Activated CD4-positive, alpha-beta T cell treated with anti-CD3 and anti-CD28 coated beads, Interleukin-2, amount 50 U/mL, for 1 hour (primary cell): ENCODE measurements around the gene MED19.
A peak's percentile ranks its signal among the peaks of the same experiment; 100 is the strongest.
"Not testable (repeated sequence)": the region's sequence is repeated elsewhere in the genome, so short reads cannot be mapped to it uniquely, and the experiment has no call there.

Experiments
- DNase-seq: peaks from one replicate; pipeline ENCODE4 v3.0.0-alpha.2; 2020

MED19 gene

DNA sequence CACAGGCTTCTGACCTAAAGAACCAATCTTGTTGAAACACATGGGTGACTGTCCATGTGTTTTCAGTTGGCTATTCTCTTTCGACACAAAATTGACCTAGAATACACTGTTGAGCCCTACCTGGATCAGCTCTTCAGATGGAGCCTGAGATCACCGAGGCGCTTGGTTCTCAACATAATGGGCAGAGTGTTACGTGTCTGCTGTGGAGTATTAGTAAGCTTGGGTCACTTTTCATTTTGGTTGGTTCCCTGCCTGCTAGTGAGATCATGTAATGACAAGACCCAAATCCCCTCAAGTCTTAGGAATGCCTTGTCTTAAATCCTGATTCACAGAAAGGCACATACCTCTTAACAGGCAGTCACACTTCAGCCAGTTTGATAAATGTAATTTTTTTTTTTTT is 8.7 kb downstream of the MED19 start:
- no peak for DNase-seq

- DNase-seq, result no peak
Observed at GRCh38 chr11:57700425-57700824, 11.6 kb downstream of the MED19 start.

DNA sequence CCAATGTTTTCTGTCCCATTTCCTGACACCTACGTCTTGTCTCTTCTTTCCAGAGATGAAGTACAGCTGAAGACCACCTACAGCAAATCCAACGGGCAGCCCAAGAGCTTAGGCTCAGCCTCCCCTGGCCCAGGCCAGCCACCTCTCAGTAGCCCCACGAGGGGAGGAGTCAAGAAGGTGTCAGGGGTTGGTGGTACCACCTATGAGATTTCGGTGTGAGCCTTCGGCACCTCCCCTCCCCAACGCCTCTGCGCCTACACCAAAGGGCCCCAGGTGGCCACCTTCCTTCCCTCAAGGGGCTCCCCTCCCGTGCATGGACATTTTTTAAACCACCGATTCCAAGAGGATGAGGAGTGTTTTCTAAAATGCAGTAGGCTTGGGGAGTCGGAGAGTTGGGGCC is 12.2 kb downstream of the MED19 start:
- DNase-seq, result no peak

GRCh38 chr11:57698843-57699365 is 13.1 kb downstream of the MED19 start:
- no peak for DNase-seq

- not testable (repeated sequence) for DNase-seq
Observed at GRCh38 chr11:57690474-57690873, 21.5 kb downstream of the MED19 start.

DNA sequence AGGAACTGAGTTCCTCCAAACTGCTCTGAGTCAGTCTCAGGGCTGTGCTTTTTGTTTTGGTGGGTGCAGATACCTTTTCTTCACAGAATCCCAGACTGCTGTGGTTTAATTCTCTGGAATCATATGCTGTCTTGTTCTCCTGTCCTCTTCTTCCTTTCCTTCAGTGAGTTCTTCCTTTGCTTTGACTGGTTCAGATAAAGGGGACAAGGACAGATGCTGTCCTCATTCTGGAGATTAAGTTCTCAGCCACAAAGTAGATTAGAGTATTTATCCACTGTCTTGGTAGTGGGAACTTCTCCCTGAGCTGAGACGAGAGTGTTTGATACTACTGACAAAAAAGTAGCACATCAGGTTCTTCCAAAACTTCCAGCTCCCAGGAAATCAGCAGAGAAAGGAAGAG is 30.8 kb downstream of the MED19 start:
- DNase-seq, result no peak

DNA sequence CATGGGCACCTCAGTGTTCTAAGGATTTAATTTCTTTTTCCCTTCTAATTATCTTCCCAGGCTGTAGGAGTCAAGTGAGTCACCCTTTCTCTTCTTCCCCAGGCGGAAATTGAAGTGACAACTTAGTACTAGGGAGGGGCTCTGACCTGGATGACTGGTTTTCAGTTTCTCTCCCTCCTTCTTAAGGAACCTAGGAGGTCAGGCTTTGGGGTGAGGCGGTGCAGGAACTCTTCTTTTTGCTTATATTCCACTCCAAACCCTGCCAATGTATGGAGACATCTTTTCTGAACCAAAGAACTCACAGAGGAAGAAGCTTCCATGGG is 31.5 kb downstream of the MED19 start:
- DNase-seq, result no peak

GRCh38 chr11:57679396-57679795 is 32.6 kb downstream of the MED19 start:
- no peak for DNase-seq

DNA sequence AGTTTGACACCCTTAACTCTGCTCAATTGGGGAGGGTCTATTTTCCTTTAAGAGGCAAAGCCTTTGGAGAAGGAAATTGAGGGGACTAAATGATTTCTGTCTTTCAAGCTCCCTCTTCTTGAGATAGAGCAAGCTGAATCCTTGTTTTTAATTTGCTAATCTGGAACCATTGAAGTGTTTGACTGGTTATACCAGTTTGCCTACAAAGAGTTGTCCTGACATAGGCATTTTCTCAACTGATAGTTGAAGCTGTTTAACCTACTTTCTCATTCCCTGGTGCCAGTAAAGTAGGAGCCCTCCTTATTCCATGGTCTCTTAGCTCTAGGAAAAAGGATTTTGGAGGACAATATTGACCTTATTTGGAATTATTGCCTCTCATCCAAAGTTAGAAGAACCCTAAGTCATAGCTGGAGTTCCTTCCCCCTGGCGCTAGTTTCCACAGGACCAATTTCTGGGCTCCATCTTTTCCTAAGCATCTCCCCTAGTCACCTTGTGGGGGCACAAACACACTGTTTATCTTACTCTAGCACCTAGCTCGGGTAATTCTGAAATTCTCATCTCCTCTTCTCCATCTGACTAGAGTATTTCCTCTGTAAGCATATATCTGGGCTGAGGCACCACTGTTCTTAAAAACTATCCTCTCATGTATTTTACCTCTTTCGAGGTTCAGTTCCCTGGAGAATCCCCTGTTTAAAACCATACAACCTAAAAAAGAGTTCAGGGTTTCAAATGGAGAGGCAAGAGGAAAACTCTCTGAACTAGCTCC is 36.7 kb downstream of the MED19 start:
- no peak for DNase-seq

GRCh38 chr11:57674251-57674650 is 37.8 kb downstream of the MED19 start:
- no peak for DNase-seq

DNA sequence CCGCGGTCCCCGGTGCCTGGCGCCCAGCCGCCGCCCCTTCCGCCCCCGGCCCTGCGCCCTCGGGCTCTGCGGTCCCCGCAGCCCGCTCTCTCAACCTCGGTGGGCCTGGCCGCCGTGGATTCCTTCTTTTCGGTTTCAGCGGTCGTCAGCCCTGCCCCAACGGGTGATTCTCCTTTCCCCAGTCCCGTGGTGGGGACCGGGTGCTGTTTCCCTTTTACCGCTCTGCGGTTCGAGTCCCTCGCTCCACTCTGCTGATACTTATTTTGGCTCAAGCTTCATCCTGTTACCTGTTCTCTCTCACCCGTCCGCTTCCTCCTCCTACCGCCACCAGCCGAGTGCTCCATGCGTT is 43.6 kb downstream of the MED19 start:
- peak; percentile 26 for DNase-seq

- DNase-seq, result peak; percentile 99
Observed at GRCh38 chr11:57667736-57668433, 44.1 kb downstream of the MED19 start, which contains the start of gene ZDHHC5. TSS of gene ZDHHC5 (plus strand) at chr11:57668114. CDS start at chr11:57673091, 4,977 bp downstream.

- DNase-seq, result peak; percentile 88
Observed at GRCh38 chr11:57667117-57667735, 44.8 kb downstream of the MED19 start.

DNA sequence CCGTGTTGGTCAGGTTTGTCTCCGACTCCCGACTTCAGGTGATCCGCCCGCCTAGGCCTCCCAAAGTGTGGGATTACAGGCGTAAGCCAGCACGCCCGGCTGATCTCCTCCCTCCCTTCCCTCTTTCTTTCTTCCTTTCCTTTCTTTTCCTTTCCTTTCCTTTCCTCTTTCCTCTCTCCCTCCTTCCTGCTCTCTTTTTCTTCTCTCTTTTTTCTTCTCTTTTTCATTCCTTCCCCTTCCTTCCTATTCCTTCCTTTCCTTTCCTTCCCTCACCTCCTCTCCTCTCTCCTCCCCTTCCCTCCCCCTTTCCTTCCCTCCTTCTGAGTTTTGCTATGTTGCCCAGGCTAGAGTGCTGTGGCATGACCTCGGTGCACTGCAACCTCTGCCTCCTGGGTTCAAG is 48.0 kb downstream of the MED19 start:
- DNase-seq, result no peak

GRCh38 chr11:57662893-57663292 is 49.1 kb downstream of the MED19 start:
- no peak for DNase-seq

DNA sequence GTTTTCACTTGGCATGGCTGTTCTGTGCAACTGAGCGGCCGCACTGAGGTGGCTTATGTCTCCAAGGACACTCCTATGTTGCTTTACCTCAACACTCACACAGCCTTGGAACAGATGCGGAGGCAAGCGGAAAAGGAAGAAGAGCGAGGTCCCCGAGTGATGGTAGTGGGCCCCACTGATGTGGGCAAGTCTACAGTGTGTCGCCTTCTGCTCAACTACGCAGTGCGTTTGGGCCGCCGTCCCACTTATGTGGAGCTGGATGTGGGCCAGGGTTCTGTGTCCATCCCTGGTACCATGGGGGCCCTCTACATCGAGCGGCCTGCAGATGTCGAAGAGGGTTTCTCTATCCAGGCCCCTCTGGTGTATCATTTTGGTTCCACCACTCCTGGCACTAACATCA is 52.3 kb downstream of the MED19 start:
- no peak for DNase-seq

DNA sequence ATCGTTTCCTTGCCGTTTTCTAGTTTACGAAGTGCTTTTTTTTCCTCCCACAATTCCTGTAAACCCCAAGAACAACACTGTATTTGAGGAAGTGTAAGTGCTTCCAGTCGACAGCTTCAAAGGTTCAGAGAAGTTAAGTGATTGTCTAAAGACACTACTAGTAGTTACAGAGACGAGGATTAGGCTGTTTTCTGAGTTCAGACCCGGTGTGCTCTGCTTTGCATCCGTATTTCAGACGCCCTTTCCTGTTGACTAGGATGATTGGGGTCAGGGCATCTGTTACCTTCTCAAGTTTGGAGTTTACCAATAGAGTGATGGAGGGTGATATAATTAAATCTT is 54.0 kb downstream of the MED19 start:
- DNase-seq, result no peak

DNA sequence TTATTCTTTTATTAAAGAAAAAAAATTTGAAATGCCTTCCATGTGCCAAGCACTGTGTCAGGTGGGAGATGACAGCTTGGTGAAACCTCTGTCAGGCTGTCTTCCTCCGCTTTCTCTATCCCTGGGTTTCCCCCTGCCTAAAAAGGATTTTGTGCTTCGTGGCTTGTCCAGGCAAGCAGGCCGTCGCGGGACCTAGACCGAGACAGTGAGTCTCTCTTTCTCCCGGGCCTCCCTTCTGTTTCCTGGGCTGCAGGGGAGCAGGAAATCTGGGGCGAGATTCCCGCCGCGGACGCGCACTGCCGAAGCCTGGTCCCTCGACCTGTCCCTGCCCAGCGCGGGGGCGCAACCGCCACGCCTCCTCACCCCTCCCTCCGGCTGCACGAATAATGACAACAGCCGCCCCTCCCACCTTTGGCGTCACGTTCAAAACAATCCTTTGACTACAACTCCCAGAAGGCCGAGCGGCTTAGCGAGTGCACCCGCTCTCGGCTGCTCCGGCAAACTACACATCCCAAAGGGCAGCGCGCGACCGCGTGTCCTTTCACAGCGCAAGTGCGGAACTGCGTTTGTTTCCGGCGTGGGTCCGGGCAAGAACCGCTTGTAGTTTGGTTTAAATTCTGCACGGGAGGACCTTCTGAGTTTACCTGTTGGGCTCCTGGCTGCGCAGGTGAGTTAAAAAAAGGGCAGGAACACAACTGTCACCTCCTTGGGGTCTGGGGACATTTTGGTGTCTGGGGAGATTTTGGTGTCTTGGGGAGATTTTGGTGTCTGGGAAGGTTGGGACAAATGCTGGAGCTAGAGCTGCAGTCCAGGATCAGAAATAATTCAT is 54.6 kb downstream of the MED19 start, which contains the start of gene CLP1:
Gene CLP1, plus strand, starts transcription at position 569 of the 829 bp plus-strand sequence. CDS start 1,715 bp downstream, outside the sequence.
- DNase-seq, result peak; percentile 99

DNA sequence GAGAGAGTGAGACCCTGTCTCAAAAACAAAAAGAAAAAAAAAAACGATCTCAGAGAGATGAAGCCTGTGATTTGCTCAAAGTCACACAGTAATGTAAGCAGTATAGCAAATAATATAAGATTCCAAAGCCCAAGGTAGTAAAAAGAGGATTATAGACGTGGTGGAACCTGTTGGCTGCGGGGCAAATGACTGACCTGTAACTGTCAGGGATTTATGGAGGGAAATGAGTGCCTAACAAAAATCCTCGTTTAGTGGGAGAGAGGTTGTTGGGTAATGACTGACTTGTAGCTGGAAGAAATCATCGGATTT is 55.2 kb downstream of the MED19 start:
- no peak for DNase-seq
